SK-N-MC (cell line): ENCODE data around the gene SERINC4.
"Not testable (repeated sequence)": the region's sequence is repeated elsewhere in the genome, so short reads cannot be mapped to it uniquely, and the experiment has no call there.

Source experiments
- DNase-seq: peaks from one replicate; pipeline ENCODE4 v3.0.0-alpha.2; 2011; ENCODE audit warnings: low read depth, low spot score
- H3K27ac ChIP-seq: fragments of 200-600 bp; sonication (generic); 2 replicates; pipeline ENCODE4 v1.5.1; 2016; ENCODE audit warnings: mixed run types
- H3K36me3 ChIP-seq: fragments of 200-600 bp; sonication (generic); 2 replicates; pipeline ENCODE4 v1.6.1; 2017; ENCODE audit warnings: antibody characterized with exemption, low read length, mixed read lengths; ENCODE audit not compliant: insufficient read depth
- H3K4me3 ChIP-seq: fragments of 200-600 bp; sonication (generic); 2 replicates; pipeline ENCODE4 v1.5.1; 2016
- H3K9ac ChIP-seq: fragments of 200-600 bp; sonication (generic); 2 replicates; pipeline ENCODE4 v1.8.0; 2017; ENCODE audit warnings: mixed run types, mixed read lengths; ENCODE audit not compliant: insufficient read length
- H3K9me3 ChIP-seq: fragments of 200-600 bp; sonication (generic); 2 replicates; pipeline ENCODE4 v1.6.1; 2017; ENCODE audit warnings: low read depth, mild to moderate bottlenecking, antibody characterized with exemption, low read length, moderate library complexity, mixed read lengths
- POLR2AphosphoS5 ChIP-seq: IDR thresholded peaks from 2 replicates; pipeline ENCODE4 v1.6.1; 2012; ENCODE audit warnings: mild to moderate bottlenecking, low read depth, low read length, borderline replicate concordance

Gene SERINC4

DNA sequence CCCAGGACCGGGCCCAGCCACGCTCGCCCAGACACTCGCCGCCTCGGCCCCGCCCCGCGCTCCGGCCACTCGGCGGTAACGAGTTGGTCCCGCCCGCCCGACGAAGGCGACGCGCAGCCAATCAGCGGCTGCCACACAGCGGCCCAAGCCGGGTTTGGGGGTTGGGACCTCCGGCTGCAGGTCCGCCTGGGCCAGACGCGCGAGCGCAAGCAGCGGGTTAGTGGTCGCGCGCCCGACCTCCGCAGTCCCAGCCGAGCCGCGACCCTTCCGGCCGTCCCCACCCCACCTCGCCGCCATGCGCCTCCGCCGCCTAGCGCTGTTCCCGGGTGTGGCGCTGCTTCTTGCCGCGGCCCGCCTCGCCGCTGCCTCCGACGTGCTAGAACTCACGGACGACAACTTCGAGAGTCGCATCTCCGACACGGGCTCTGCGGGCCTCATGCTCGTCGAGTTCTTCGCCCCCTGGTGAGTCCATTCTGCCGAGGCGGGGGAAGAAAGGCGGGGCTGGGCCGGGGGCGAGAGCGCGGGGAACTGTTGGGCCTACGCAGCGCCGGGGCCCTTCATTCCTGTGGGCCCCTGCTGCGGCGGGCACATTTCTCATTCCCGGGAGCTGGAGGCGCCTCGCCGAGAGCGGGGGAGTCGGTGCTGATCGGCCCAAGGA is 53.6 kb downstream of the SERINC4 start, which contains the start of gene PDIA3:
Gene PDIA3 (plus strand): TSS at position 194 of the 658 bp plus-strand sequence. CDS start 102 bp downstream, at position 296.
- Histone ChIP-seq H3K9ac (peak within 1 kb of the TSS; percentile 92), H3K4me3 (peak within 1 kb of the TSS; percentile 90)

More for the DNA sequence above, 53.6 kb downstream of the SERINC4 start, which contains the start of gene PDIA3:
- TF ChIP-seq POLR2AphosphoS5: peak; percentile 84
- not testable (repeated sequence) for DNase-seq, H3K36me3 ChIP-seq, H3K9me3 ChIP-seq
- peak within 1 kb of the TSS; percentile 57; the same call in 1 of the 2 replicates for H3K27ac ChIP-seq
